Activated CD4-positive, alpha-beta T cell treated with anti-CD3 and anti-CD28 coated beads for 36 hours (primary cell): Measurements from ENCODE around the gene FFAR2. TPM values are rescaled to one million over a fixed set of nuclear protein-coding genes. Genes with fewer than 3 reads are reported as not detected.
"Not testable (repeated sequence)": the region's sequence is repeated elsewhere in the genome, so short reads cannot be mapped to it uniquely, and the experiment has no call there.

Experiments
- ATAC-seq: fragments of 200-7000 bp; cut with Tn5 transposase; one replicate; pipeline ENCODE4 v1.10.0; 2021; ENCODE audit warnings: mild to moderate bottlenecking, moderate library complexity
- CTCF ChIA-PET: fragments of 350-600 bp; sonication (Branson Sonifier 250); formaldehyde crosslinking; loops from one replicate; lab custom pipeline; 2021; ENCODE audit warnings: antibody characterized with exemption; lab: Charles Lee
- POLR2A ChIA-PET: fragments of 350-600 bp; sonication (Branson Sonifier 250); formaldehyde crosslinking; loops from one replicate; lab custom pipeline; 2021; ENCODE audit warnings: antibody characterized with exemption, inconsistent platforms; lab: Charles Lee
- DNase-seq: peaks from one replicate; pipeline ENCODE4 v3.0.0-alpha.2; 2020
- H3K27ac Mint-ChIP-seq: one replicate; pipeline ENCODE4 v1.8.0; 2021; ENCODE audit warnings: mixed read lengths
- H3K27me3 Mint-ChIP-seq: one replicate; pipeline ENCODE4 v1.8.0; 2021; ENCODE audit warnings: mixed read lengths
- H3K36me3 Mint-ChIP-seq: one replicate; pipeline ENCODE4 v1.8.0; 2021; ENCODE audit warnings: low read depth, mixed read lengths
- H3K4me1 Mint-ChIP-seq: one replicate; pipeline ENCODE4 v1.8.0; 2021; ENCODE audit warnings: mixed read lengths
- H3K4me3 Mint-ChIP-seq: one replicate; pipeline ENCODE4 v1.8.0; 2021; ENCODE audit warnings: mild to moderate bottlenecking, moderate library complexity, mixed read lengths
- H3K9me3 Mint-ChIP-seq: one replicate; pipeline ENCODE4 v1.8.0; 2021; ENCODE audit warnings: low read depth, mixed read lengths
- intact Hi-C, 2 experiments: fragments of 100-400 bp; cut with DNase I in 1 of 2; cut with micrococcal nuclease in 1 of 2; formaldehyde crosslinking; loops; one replicate each; pipeline versions ENCODE4 v1.14.2 to v1.15.1; 2022 to 2024; cut with DNase I, micrococcal nuclease
- total RNA-seq, 2 experiments: library from RNA; stranded (reverse); gene quantifications; one replicate each; pipeline ENCODE4 v1.2.3, GENCODE V29; 2021

The FFAR2 gene
- total RNA-seq, 2 experiments from 2014 or later: not detected

- Mint-ChIP-seq H3K27ac (no peak overlapping the region), H3K9me3 (no peaks in the 10 kb centered on the region), H3K4me3 (no peak overlapping the region), H3K4me1 (peaks cover 19% of the 10 kb centered on the region), H3K27me3 (no peaks in the 10 kb centered on the region), H3K36me3 (no peaks in the 10 kb centered on the region)
- intact Hi-C loops: no loop called here
- DNase-seq (no peak), ATAC-seq (no peak)
- ChIA-PET POLR2A (no interaction called here), CTCF (interaction anchor here (0.6 to 1.1 kb wide), 2 partner anchors 100 to 1085 kb away, joined by 3 read pairs; partner anchors contain the start of gene FFAR3)
These were observed 10.1 kb downstream of the FFAR2 start for GRCh38 chr19:35458192-35458591.

DNA sequence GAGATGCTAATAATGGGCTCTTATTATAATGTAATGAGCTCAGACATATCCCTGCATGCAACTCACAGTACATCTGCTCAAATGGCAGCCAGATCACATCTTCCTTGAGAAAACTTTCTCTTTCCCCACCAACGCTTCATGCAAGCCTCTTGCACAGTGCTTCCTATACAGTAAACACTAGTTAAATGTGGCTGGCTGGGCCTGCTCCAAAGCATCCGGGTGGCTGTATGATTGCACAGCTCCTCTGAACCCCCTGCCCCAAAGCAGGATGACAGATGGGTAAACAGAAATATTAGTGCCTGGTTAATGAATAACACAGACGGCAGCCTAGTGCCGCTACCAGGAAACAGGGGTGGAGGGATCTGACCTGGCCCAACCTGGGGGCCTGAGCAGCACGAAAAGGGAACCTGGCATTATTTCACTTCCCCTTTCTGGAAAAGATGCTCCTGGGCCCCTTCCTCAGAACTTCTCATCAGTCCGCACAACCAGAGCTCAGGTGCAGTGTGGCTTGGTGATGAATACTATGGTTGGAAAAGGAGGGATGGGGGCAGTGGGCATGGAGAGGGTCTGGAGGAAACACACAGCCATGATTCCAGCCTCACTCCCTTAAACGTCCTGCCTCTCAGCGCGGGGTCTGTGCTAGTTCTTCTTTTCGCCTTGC, 10.8 kb downstream of the FFAR2 start:
- ChIA-PET CTCF (interaction anchor here (0.6 to 1.1 kb wide), 3 partner anchors 97 to 1086 kb away, joined by 3 to 5 read pairs (median 3); partner anchors contain the start of gene FFAR3), POLR2A (no interaction called here)
- intact Hi-C loops: no loop called here
- no peaks in the 10 kb centered on the region for H3K27me3 Mint-ChIP-seq
- no peak for ATAC-seq
- H3K4me3 Mint-ChIP-seq: no peak overlapping the region
- no peaks in the 10 kb centered on the region for H3K9me3 Mint-ChIP-seq
- no peaks in the 10 kb centered on the region for H3K36me3 Mint-ChIP-seq
- H3K4me1 Mint-ChIP-seq: peaks cover 26% of the 10 kb centered on the region
- no peak overlapping the region for H3K27ac Mint-ChIP-seq
- no peak for DNase-seq

- Mint-ChIP-seq H3K4me3 (no peak overlapping the region), H3K27me3 (no peaks in the 10 kb centered on the region), H3K27ac (no peak overlapping the region), H3K9me3 (no peaks in the 10 kb centered on the region), H3K4me1 (peaks cover 28% of the 10 kb centered on the region), H3K36me3 (no peaks in the 10 kb centered on the region)
- POLR2A ChIA-PET: no interaction called here
- no peak for ATAC-seq
- CTCF ChIA-PET: interaction anchor here (0.7 kb wide), 1 partner anchor 96 kb away, joined by 5 read pairs; no protein-coding TSS in a partner anchor
- intact Hi-C loops: loop anchor here in 1 of 2 experiments (5.0 kb wide), 1 partner anchor 57 kb away; no protein-coding TSS in a partner anchor
- no peak for DNase-seq
These were observed 11.5 kb downstream of the FFAR2 start for GRCh38 chr19:35459414-35460082.

DNA sequence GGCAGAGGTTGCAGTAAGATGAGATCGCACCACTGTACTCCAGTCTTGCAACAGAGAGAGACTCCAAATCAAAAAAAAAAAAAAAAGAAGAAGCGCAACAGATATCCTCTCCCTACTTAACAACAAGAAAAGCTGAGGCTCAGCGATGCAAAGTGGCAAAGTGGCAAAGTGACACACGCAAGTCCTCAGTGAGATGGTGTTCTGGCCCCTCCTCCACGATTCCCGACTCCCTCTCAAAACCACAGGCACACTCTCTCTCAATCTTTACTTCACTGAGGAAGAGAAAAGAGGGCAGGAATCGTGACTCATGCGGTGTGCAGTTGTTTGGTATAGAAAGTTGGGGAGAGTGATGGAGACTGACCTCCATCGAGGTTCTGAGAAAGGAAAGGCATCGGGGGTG, 12.6 kb downstream of the FFAR2 start:
- no peak overlapping the region for H3K4me3 Mint-ChIP-seq
- H3K27me3 Mint-ChIP-seq: no peaks in the 10 kb centered on the region
- no peaks in the 10 kb centered on the region for H3K9me3 Mint-ChIP-seq
- H3K4me1 Mint-ChIP-seq: peaks cover 28% of the 10 kb centered on the region
- ChIA-PET POLR2A (no interaction called here), CTCF (no interaction called here)
- no peak for ATAC-seq
- no peaks in the 10 kb centered on the region for H3K36me3 Mint-ChIP-seq
- H3K27ac Mint-ChIP-seq: no peak overlapping the region
- intact Hi-C loops: loop anchor here in 1 of 2 experiments (5.0 kb wide), 1 partner anchor 58 kb away; no protein-coding TSS in a partner anchor
- no peak for DNase-seq

DNA sequence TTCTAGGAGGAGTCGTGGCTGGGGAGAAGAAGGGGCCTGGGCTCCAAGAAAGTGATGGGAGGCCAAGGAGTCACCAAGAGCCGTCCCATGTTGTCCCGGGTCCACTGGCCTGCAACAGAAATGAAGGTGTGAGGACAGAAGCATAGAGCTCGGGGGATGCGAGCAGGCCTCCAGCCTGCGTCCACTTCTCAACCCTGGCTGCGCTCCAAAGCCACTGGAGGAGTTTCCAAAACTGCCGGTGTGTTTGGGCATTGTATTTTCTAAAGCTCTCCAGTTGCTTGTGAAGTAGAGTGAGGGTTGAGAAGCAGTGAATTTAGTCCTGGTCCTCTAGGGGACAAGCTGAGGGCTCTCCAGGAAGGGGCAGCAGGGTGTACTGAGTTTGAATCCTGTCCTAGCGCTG, 13.0 kb downstream of the FFAR2 start:
- ChIA-PET CTCF (interaction anchor here (0.6 kb wide), 1 partner anchor 195 kb away, joined by 3 read pairs; no protein-coding TSS in a partner anchor), POLR2A (no interaction called here)
- H3K9me3 Mint-ChIP-seq: no peaks in the 10 kb centered on the region
- peaks cover 28% of the 10 kb centered on the region for H3K4me1 Mint-ChIP-seq
- intact Hi-C loops: loop anchor here in 1 of 2 experiments (5.0 kb wide), 1 partner anchor 59 kb away; no protein-coding TSS in a partner anchor
- no peak overlapping the region for H3K4me3 Mint-ChIP-seq
- H3K27ac Mint-ChIP-seq: no peak overlapping the region
- DNase-seq: no peak
- H3K27me3 Mint-ChIP-seq: no peaks in the 10 kb centered on the region
- no peak for ATAC-seq
- no peaks in the 10 kb centered on the region for H3K36me3 Mint-ChIP-seq

- DNase-seq, POLR2A ChIA-PET, H3K27ac Mint-ChIP-seq, H3K4me3 Mint-ChIP-seq, H3K9me3 Mint-ChIP-seq, H3K36me3 Mint-ChIP-seq, H3K27me3 Mint-ChIP-seq, ATAC-seq: not testable (repeated sequence)
- intact Hi-C loops: loop anchor here in 1 of 2 experiments (1.0 to 5.0 kb wide), 2 partner anchors 59 to 114 kb away; partner anchors contain the start of gene FFAR1
- peaks cover 28% of the 10 kb centered on the region for H3K4me1 Mint-ChIP-seq
- CTCF ChIA-PET: interaction anchor here (0.6 to 2.1 kb wide), 4 partner anchors 19 to 119 kb away, joined by 4 to 9 read pairs (median 4); no protein-coding TSS in a partner anchor
These were observed 13.7 kb downstream of the FFAR2 start for GRCh38 chr19:35461788-35462187.

DNA sequence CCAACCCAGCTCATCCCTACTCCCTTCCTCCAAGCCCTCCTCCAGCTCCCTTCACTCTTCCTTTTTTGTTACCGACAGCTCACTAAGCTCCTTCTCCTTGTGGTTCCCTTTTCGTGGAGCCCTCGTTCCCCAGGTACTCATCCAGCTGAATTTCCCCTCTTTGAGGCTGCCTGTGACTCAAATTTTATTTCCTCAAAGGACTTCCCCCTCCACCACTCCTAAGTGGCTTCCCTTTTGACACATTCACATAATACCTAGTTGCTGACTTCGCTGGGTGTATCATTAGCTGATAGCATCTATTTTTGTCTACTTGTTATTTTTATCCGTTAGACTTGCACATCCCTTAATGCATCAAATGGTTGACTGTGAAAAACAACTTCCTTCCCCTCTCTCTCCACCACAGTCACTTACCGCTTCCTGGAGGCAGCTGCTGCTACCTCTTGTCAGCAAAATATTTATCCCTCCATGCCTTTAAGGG, 14.5 kb downstream of the FFAR2 start:
- DNase-seq: peak; percentile 49
- Mint-ChIP-seq H3K4me1 (peaks cover 24% of the 10 kb centered on the region), H3K36me3 (no peaks in the 10 kb centered on the region), H3K27me3 (no peaks in the 10 kb centered on the region), H3K9me3 (no peaks in the 10 kb centered on the region), H3K27ac (peak overlapping the region; percentile 55), H3K4me3 (no peak overlapping the region)
- peak; percentile 90 for ATAC-seq
- ChIA-PET POLR2A (interaction anchor here (0.7 to 1.0 kb wide), 2 partner anchors 77 to 115 kb away, joined by 4 read pairs; no protein-coding TSS in a partner anchor), CTCF (interaction anchor here (1.1 to 2.1 kb wide), 5 partner anchors 10 to 115 kb away, joined by 3 to 9 read pairs (median 5); partner anchors contain the start of gene FFAR1)
- intact Hi-C loops: loop anchor here in 1 of 2 experiments (1.0 to 5.0 kb wide), 2 partner anchors 60 to 115 kb away; partner anchors contain the start of gene FFAR1

- not testable (repeated sequence) for H3K4me3 Mint-ChIP-seq, H3K9me3 Mint-ChIP-seq, H3K36me3 Mint-ChIP-seq, H3K27me3 Mint-ChIP-seq, ATAC-seq, DNase-seq
- intact Hi-C loops: loop anchor here in 1 of 2 experiments (1.0 to 5.0 kb wide), 2 partner anchors 61 to 116 kb away; partner anchors contain the start of gene FFAR1
- ChIA-PET POLR2A (interaction anchor here (0.7 to 1.0 kb wide), 2 partner anchors 78 to 116 kb away, joined by 4 read pairs; no protein-coding TSS in a partner anchor), CTCF (interaction anchor here (1.1 to 2.1 kb wide), 5 partner anchors 10 to 115 kb away, joined by 3 to 9 read pairs (median 5); partner anchors contain the start of gene FFAR1)
- Mint-ChIP-seq H3K4me1 (peaks cover 26% of the 10 kb centered on the region), H3K27ac (peak overlapping the region; percentile 55)
These were observed 14.9 kb downstream of the FFAR2 start for GRCh38 chr19:35462956-35463355.

GRCh38 chr19:35466259-35466658, 18.2 kb downstream of the FFAR2 start:
- POLR2A ChIA-PET: no interaction called here
- Mint-ChIP-seq H3K4me1 (peaks cover 22% of the 10 kb centered on the region), H3K4me3 (no peak overlapping the region), H3K27ac (no peak overlapping the region), H3K36me3 (no peaks in the 10 kb centered on the region), H3K27me3 (no peaks in the 10 kb centered on the region), H3K9me3 (no peaks in the 10 kb centered on the region)
- CTCF ChIA-PET: interaction anchor here (0.6 to 1.1 kb wide), 3 partner anchors 74 to 508 kb away, joined by 3 read pairs; no protein-coding TSS in a partner anchor
- intact Hi-C loops: no loop called here
- no peak for DNase-seq
- ATAC-seq: no peak

GRCh38 chr19:35468637-35469036, 20.6 kb downstream of the FFAR2 start:
- ChIA-PET POLR2A (interaction anchor here (0.9 kb wide), 1 partner anchor 121 kb away, joined by 3 read pairs; the partner anchor contains the start of gene FFAR1), CTCF (interaction anchor here (0.7 to 4.1 kb wide), 9 partner anchors 15 to 132 kb away, joined by 3 to 54 read pairs (median 3); partner anchors contain the start of gene FFAR3)
- ATAC-seq (peak; percentile 100), DNase-seq (peak; percentile 81)
- Mint-ChIP-seq H3K9me3 (no peaks in the 10 kb centered on the region), H3K27me3 (no peaks in the 10 kb centered on the region), H3K27ac (no peak overlapping the region), H3K4me1 (peaks cover 7% of the 10 kb centered on the region), H3K36me3 (no peaks in the 10 kb centered on the region), H3K4me3 (no peak overlapping the region)
- intact Hi-C loops: loop anchor here (1.0 kb wide), 3 partner anchors 116 to 199 kb away; no protein-coding TSS in a partner anchor
